ENCODE data around the gene CDKL1. TPM values are rescaled to one million over a fixed set of nuclear protein-coding genes. Genes with fewer than 3 reads are reported as not detected.

Gene CDKL1
- total RNA-seq, 4 donors from 2014 or later, result 15.3 to 36.8 (median 28.2) TPM

- peak in 2 of 5 experiments; percentile 8 to 22 for TF ChIP-seq CTCF (IDR thresholded peaks at IDR 0.05)
- TF ChIP-seq POLR2AphosphoS5 (IDR thresholded peaks at IDR 0.05), result peak in 2 of 3 donors; percentile 7 to 28
- no peak for TF ChIP-seq POLR2A (IDR thresholded peaks at IDR 0.05)
- Histone ChIP-seq H3K9me3 (no peaks in the 10 kb centered on the region), H3K27me3 (no peaks in the 10 kb centered on the region), H3K36me3 (no peaks in the 10 kb centered on the region), H3K27ac (peak overlapping the region; percentile 60 to 75 (median 74)), H3K4me1 (peaks cover 7 to 67% (median 32%) of the 10 kb centered on the region in 4 donors), H3K4me3 (peak overlapping the region in 3 of 4 donors; percentile 1 to 13 (median 6))
- intact Hi-C loops (cut with DNase I; ENCODE audit: low total_unique reads), result no loop called here
- DNase-seq, result peak; percentile 45
- in situ Hi-C loops (cut with MboI; ENCODE audit: low pct_ligation_motif_present in 1 of 4, low pct_unique_long_range_greater_than_20kb in 1 of 4, low sequenced_read_pairs in 3 of 4), result loop anchor here in 1 of 4 donors (10.0 kb wide), 1 partner anchor 62 kb away; no protein-coding TSS in a partner anchor
- WGBS, 2 donors (ENCODE audit: low coverage in 1 of 2), result 21 to 29% methylated on average over 4 to 8 of the region's 8 CpGs
Measured at GRCh38 chr14:50342221-50343078, 54.2 kb downstream of the CDKL1 start.

- Histone ChIP-seq H3K4me1 (peaks cover 9 to 69% (median 34%) of the 10 kb centered on the region in 4 donors), H3K36me3 (no peaks in the 10 kb centered on the region), H3K27me3 (no peaks in the 10 kb centered on the region), H3K9me3 (no peaks in the 10 kb centered on the region), H3K4me3 (no peak overlapping the region), H3K27ac (no peak overlapping the region)
- in situ Hi-C loops (cut with MboI; ENCODE audit: low pct_ligation_motif_present in 1 of 4, low pct_unique_long_range_greater_than_20kb in 1 of 4, low sequenced_read_pairs in 3 of 4) (loop anchor here in 1 of 4 donors (10.0 kb wide), 1 partner anchor 64 kb away; no protein-coding TSS in a partner anchor), intact Hi-C loops (cut with DNase I; ENCODE audit: low total_unique reads) (no loop called here)
- DNase-seq, result no peak
- 94% methylated on average over 9 of the region's 9 CpGs; no CpG with 5 or more reads in 1 of the 2 donors for WGBS, 2 donors (ENCODE audit: low coverage in 1 of 2)
- TF ChIP-seq CTCF (IDR thresholded peaks at IDR 0.05) (no peak), POLR2AphosphoS5 (IDR thresholded peaks at IDR 0.05) (no peak), POLR2A (IDR thresholded peaks at IDR 0.05) (no peak), EP300 (IDR thresholded peaks at IDR 0.05; ENCODE audit: low read depth) (no peak)
Measured at GRCh38 chr14:50340963-50341362, 55.7 kb downstream of the CDKL1 start.

- WGBS, 2 donors (ENCODE audit: low coverage in 1 of 2), result 67 to 73% methylated on average over 3 to 5 of the region's 5 CpGs
- TF ChIP-seq POLR2AphosphoS5 (IDR thresholded peaks at IDR 0.05) (peak in 1 of 3 donors; percentile 11), POLR2A (IDR thresholded peaks at IDR 0.05) (no peak), EP300 (IDR thresholded peaks at IDR 0.05; ENCODE audit: low read depth) (no peak), CTCF (IDR thresholded peaks at IDR 0.05) (no peak)
- no peak overlapping the region for H3K27ac ChIP-seq
Measured at GRCh38 chr14:50340045-50340444, 56.6 kb downstream of the CDKL1 start.

GRCh38 chr14:50339178-50339804 lies 57.4 kb downstream of the CDKL1 start:
- TF ChIP-seq POLR2AphosphoS5 (IDR thresholded peaks at IDR 0.05), result no peak
- TF ChIP-seq CTCF (IDR thresholded peaks at IDR 0.05), result no peak
- TF ChIP-seq POLR2A (IDR thresholded peaks at IDR 0.05), result no peak
- TF ChIP-seq EP300 (IDR thresholded peaks at IDR 0.05; ENCODE audit: low read depth), result no peak
- Histone ChIP-seq H3K4me1 (peaks cover 17 to 66% (median 38%) of the 10 kb centered on the region in 4 donors), H3K9me3 (no peaks in the 10 kb centered on the region), H3K36me3 (no peaks in the 10 kb centered on the region), H3K27ac (no peak overlapping the region), H3K4me3 (no peak overlapping the region), H3K27me3 (no peaks in the 10 kb centered on the region)
- in situ Hi-C loops (cut with MboI; ENCODE audit: low pct_ligation_motif_present in 1 of 4, low pct_unique_long_range_greater_than_20kb in 1 of 4, low sequenced_read_pairs in 3 of 4), result no loop called here
- no peak for DNase-seq
- intact Hi-C loops (cut with DNase I; ENCODE audit: low total_unique reads), result no loop called here
- 20 to 39% methylated on average over 3 of the region's 3 CpGs for WGBS, 2 donors (ENCODE audit: low coverage in 1 of 2)

More at GRCh38 chr14:50340045-50340444, 56.6 kb downstream of the CDKL1 start:
- no peaks in the 10 kb centered on the region for H3K36me3 ChIP-seq
- H3K27me3 ChIP-seq, result no peaks in the 10 kb centered on the region
- intact Hi-C loops (cut with DNase I; ENCODE audit: low total_unique reads) (no loop called here), in situ Hi-C loops (cut with MboI; ENCODE audit: low pct_ligation_motif_present in 1 of 4, low pct_unique_long_range_greater_than_20kb in 1 of 4, low sequenced_read_pairs in 3 of 4) (loop anchor here in 1 of 4 donors (10.0 kb wide), 1 partner anchor 65 kb away; no protein-coding TSS in a partner anchor)
- no peak for DNase-seq
- no peaks in the 10 kb centered on the region for H3K9me3 ChIP-seq
- H3K4me1 ChIP-seq, result peaks cover 17 to 72% (median 42%) of the 10 kb centered on the region in 4 donors
- H3K4me3 ChIP-seq, result no peak overlapping the region
